Fibroblast of the aortic adventitia (primary cell): ENCODE data around the gene ACP5. TPM values are rescaled to one million over a fixed set of nuclear protein-coding genes. Genes with fewer than 3 reads are reported as not detected.
"Not testable (repeated sequence)": the region's sequence is repeated elsewhere in the genome, so short reads cannot be mapped to it uniquely, and the experiment has no call there.

Source experiments
- DNase-seq: peaks from one replicate; pipeline ENCODE4 v3.0.0-alpha.2; 2010; ENCODE audit warnings: low read depth
- H3K4me3 ChIP-seq: 2 replicates; pipeline ENCODE4 v1.5.1; 2011; ENCODE audit warnings: low read depth, mild to moderate bottlenecking, control low read depth, low read length, moderate library complexity
- total RNA-seq: library from RNA; depleted of rRNA; stranded (reverse); fragments of >200 nt; gene quantifications from 2 replicates; pipeline ENCODE4 v1.2.3, GENCODE V29; 2012; ENCODE audit warnings: low replicate concordance
- TF ChIP-seq, protein P1 (sequence below): IDR thresholded peaks from 2 replicates; pipeline ENCODE4 v1.5.1; 2011; ENCODE audit warnings: mild to moderate bottlenecking, low read length, control low read depth, inconsistent platforms; ENCODE audit not compliant: insufficient read depth

ACP5 gene
- total RNA-seq, 1 donor = 0.09 TPM

- TF ChIP-seq, protein P1, sequence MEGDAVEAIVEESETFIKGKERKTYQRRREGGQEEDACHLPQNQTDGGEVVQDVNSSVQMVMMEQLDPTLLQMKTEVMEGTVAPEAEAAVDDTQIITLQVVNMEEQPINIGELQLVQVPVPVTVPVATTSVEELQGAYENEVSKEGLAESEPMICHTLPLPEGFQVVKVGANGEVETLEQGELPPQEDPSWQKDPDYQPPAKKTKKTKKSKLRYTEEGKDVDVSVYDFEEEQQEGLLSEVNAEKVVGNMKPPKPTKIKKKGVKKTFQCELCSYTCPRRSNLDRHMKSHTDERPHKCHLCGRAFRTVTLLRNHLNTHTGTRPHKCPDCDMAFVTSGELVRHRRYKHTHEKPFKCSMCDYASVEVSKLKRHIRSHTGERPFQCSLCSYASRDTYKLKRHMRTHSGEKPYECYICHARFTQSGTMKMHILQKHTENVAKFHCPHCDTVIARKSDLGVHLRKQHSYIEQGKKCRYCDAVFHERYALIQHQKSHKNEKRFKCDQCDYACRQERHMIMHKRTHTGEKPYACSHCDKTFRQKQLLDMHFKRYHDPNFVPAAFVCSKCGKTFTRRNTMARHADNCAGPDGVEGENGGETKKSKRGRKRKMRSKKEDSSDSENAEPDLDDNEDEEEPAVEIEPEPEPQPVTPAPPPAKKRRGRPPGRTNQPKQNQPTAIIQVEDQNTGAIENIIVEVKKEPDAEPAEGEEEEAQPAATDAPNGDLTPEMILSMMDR = no peak
- DNase-seq = no peak
Measured at GRCh38 chr19:11611730-11612129, 34.3 kb upstream of the ACP5 start.

DNA sequence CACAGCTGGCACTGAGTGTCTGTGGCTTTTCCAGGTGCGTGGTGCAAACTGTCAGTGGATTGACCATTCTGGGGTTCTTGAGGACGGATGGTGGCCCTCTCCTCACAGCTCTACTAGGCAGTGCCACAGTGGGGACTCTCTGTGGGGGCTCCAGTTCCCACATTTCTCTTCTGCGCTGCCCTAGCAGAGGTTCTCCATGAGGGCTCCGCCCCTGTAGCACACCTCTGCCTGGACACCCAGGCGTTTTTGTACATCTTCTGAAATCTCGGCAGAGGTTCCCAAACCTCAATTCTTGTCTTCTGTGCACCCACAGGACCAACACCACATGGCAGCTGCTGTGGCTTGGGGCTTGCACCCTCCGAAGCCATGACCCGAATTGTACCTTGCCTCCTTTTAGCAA is 29.0 kb upstream of the ACP5 start:
- no peak overlapping the region for H3K4me3 ChIP-seq
- TF ChIP-seq, protein P1 = no peak
- no peak for DNase-seq

More at GRCh38 chr19:11611730-11612129, 34.3 kb upstream of the ACP5 start:
- H3K4me3 ChIP-seq = no peak overlapping the region

- H3K4me3 ChIP-seq, DNase-seq: not testable (repeated sequence)
Measured at GRCh38 chr19:11599704-11600103, 22.3 kb upstream of the ACP5 start.

GRCh38 chr19:11598746-11599145 is 21.3 kb upstream of the ACP5 start:
- H3K4me3 ChIP-seq = peak overlapping the region; percentile 18
- TF ChIP-seq, protein P1 = no peak
- DNase-seq = no peak

DNA sequence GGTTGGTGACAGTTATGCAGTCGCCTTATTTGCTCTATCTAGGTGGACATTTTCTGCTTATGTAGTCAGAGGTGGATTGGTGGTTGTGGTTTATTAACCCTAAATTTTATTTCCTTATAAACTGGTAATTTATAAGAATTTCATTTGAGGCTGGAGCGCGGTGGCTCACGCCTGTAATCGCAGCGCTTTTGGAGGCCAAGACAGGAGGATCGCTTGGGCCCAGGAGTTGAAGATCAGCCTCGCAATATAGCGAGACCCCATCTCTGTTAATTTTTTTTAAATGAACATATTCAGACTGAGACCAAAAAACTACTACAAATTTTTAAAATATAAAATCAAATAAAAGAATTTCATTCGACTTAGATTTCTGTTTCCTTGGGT is 20.6 kb upstream of the ACP5 start:
- peak overlapping the region; percentile 86 for H3K4me3 ChIP-seq
- DNase-seq = peak; percentile 43
- TF ChIP-seq, protein P1 = no peak

DNA sequence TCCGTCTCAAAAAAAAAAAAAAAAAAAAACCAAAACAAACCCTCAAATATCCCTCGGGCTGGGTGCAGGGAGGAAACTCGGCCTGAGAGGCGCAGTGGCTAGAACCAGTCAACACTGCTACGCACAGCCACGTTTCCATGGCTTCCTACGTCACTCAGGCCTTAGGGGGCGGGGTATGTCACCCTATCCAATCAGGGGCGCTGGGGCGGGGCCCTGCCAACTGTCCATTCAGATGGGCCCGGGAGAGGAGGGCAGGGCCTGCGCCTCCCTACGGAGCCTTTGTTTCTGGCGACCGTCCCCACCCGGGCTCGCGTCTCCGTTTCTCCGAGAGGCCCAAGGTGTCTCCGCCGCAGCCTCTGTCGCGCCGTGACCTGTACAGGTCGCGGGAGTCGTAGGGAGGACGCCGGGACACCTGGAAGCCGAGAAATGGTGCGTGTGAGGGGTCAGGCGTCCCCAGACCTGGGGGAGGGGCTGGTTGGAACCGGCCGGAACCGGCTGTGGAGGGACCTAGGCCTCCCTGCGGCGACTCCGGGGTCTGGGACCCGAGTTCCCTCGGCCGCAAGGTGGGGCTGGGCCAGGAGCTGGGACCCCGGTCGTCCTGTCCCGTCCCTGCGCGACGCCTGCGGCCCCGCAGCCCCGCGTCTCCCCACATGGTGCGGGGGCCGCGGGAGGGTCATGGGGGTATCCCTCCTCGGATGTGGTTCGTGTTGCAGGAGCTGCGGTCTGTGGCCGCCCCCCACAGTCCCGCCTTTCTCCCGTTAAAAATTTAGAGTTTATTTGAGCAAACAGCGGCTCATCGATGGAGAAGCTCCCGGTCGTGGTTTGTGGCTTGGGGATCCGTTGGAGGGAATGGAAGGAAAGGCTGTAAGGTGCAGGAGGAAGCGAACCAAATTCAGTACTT is 20.0 kb upstream of the ACP5 start, which contains the start of gene ZNF627:
TSS of gene ZNF627 (plus strand) at position 282 of the 901 bp plus-strand sequence. CDS start at position 427, 145 bp downstream.
- peak; percentile 97 for DNase-seq
- TF ChIP-seq, protein P1 = peak; percentile 33
- peak within 1 kb of the TSS; percentile 86 for H3K4me3 ChIP-seq

DNA sequence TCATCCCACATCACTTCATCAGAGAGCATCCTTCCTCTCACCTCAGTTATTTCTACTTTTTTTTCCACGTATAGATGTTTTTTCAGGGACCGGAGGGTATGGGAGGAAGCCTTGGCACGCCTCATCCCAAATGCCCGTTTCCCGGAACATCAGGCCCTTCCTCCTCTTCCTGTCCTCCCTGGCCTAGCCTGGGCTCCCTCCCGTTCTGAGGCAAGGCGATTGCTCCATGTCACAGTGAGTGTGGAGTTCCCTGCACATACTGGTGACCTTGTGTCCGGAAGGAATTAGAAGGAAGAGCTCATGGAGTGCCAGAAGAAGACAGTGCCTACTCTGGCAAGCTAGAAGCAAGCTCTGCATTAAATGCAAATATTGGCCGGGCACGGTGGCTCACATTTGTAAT is 18.7 kb upstream of the ACP5 start:
- TF ChIP-seq, protein P1 = no peak
- no peak for DNase-seq
- no peak overlapping the region for H3K4me3 ChIP-seq
